GM18502 (cell line): ENCODE data around the gene SEC22C.
A peak's percentile ranks its signal among the peaks of the same experiment; 100 is the strongest.

Experiments
- ATAC-seq: cut with Tn5 transposase; IDR thresholded peaks from one replicate; pipeline ENCODE4 v1.9.1; 2021; ENCODE audit warnings: mild to moderate bottlenecking; ENCODE audit not compliant: unreplicated experiment, poor library complexity

The SEC22C gene

DNA sequence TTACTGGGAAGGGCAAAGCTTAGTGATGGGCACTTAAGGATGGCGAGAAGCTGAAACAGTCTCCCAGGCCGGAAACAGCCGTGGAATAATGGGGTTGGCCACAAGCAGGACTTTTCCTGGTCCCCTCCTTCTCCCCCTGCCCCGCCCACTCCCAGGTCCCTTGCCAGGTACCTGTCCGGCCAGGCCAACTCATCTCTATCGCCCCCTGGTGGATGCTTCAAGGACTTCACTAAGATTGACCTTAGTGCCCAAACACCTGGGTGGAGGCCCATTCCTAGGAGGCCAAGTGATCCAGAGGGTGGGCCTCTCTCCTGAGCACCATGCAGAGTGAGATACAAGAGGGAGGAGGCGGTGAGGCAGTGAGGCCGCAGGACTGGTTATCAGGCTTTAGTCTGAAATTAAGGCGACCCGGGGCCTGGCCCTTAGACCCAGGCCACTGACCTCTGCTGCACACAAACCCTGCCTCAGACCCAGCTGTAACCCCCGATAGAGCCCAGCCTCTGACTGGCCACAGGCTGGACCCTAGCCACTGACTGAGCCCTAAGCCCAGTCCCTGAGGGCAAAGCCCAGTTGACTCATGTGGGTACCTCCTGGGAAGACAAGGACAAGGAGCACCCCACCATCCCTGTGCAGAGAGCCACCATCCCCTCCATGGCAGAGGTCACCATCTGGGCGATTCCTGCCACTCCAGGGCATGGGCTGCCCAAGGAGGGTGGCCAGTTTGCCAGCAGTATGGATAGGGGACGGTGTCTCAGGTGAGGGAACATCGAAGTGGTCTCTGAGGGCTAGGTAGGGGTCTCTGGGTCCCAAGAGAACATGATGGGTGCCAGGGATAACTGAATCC lies 41.7 kb downstream of the SEC22C start:
- ATAC-seq, result peak; percentile 58

DNA sequence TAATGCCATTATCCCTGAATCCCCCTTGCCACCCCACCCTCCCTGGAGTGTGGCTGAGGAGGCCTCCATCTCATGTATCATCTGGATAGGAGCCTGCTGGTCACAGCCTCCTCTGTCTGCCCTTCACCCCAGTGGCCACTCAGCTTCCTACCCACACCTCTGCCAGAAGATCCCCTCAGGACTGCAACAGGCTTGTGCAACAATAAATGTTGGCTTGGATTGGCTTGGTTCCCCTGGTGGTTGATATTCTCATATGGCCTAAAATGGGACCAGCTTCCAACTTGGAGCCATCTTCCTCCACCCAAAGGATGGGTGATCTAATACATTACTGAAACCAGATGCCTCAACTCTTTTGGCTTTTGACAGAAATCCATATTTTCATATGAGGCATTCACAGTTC lies 44.4 kb downstream of the SEC22C start:
- ATAC-seq, result no peak

DNA sequence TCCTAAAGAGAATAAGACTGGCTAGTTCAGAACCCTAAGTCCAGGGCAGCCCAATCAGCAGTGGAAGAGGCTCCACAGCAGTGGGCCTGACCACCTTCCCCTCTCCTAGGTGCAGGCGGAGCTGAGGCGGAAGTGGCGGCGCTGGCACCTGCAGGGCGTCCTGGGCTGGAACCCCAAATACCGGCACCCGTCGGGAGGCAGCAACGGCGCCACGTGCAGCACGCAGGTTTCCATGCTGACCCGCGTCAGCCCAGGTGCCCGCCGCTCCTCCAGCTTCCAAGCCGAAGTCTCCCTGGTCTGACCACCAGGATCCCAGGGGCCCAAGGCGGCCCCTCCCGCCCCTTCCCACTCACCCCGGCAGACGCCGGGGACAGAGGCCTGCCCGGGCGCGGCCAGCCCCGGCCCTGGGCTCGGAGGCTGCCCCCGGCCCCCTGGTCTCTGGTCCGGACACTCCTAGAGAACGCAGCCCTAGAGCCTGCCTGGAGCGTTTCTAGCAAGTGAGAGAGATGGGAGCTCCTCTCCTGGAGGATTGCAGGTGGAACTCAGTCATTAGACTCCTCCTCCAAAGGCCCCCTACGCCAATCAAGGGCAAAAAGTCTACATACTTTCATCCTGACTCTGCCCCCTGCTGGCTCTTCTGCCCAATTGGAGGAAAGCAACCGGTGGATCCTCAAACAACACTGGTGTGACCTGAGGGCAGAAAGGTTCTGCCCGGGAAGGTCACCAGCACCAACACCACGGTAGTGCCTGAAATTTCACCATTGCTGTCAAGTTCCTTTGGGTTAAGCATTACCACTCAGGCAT lies 45.6 kb downstream of the SEC22C start:
- ATAC-seq, result no peak

DNA sequence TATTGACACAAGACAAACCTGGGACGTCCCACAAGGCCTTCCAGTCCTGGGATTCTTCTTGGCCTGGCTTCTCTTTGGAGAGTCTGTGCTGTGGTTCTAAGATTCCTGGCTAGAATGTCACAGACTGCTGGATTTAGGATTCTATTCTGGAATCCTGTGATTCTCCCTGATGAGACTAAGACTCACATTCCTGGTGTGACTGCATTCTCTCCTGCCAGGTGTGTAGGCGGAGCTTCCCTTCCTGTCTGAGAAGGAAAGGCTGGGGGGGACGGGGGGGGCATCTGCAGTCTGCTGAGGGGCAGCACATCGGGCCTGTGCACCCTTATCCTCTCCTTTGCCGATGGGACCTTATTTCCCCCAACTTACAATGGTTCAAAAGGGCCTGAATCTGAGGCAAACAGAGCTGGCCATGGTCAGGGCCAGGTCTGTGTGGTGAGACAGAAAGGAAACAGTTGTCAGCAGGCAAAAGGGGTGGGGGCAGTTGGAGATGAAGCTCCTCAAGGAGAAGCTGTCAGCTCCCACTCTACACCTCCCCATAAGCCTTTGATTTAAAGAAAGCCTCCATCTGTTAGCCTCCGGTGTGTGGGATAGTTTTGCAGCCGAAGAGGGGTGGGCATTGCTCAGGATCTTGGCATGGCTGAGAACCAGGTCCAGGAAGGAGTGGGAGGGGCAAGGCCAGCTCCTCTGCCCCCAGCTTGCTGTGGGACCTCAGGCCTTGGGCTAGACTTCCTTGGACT lies 48.4 kb downstream of the SEC22C start:
- ATAC-seq, result no peak

DNA sequence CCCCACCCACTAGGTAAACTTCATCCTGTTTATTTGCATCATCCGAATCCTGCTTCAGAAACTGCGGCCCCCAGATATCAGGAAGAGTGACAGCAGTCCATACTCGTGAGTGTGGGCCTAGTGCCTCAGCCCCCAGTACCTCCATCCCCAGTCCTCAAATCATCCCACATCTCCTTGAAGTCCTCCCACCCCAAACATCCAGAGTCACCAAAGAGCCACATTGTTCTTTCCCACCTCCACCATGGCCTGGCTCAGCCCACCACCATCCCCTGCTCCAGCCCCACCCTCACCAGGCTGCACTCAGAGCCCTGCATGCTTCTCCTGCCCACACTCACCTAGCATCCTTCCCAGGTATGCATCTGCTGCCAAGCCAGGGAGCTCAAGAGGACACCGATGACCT lies 49.5 kb downstream of the SEC22C start:
- no peak for ATAC-seq

DNA sequence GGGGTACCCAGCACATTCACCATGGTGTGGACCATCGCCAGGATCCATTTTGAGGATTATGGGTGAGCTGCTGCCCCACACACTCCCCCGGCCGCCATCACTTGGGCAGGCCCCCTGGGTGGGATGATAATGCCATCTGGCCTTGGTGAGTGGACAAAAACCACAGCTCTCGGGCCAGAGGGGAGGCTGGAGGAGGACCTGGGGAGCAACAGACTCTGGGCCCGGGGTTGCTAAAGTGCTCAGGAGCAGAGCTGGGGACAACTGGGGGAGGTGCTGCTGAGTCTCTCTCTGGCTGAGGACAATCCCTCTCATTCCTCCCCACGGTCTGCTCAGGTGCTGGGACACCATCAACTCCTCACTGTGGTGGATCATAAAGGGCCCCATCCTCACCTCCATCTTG lies 50.3 kb downstream of the SEC22C start:
- no peak for ATAC-seq

DNA sequence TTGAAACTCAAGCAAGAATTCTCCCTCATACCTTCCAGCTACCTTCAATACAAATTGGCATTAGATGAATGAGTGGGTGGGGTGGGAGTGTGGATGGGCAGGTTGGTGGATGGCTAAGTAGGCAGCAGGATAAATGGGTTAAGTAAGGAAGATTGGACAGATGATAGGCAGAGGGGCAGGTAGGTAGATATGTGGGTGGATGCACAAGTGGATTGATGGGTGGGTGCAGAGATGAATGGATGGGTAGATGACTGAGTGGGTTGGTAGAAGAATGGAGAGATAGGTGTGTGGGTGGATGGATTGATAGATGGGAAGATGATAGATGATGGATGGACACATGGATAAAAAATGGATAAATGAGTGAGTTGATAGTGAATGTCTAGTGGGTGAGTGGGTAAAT lies 51.7 kb downstream of the SEC22C start:
- ATAC-seq, result no peak

DNA sequence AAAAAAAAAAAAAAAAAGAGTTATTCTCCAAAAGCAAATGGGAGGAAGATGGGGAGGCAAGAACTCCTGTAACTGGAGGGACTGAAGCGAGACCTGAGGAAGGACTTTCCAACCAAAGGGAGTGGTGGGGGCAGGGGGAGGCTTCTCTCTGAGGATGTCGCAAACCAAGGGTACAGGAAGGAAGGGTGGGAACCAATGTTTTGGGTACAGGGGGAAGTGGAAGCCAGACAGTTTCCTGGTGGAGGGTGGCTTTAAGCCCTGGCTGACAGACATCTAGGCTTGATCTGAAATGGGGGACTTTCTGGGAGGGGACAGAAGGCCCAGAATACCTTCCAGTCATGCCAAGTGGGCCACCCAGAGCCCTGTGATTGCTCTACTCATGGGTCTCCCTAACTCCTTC lies 52.3 kb downstream of the SEC22C start:
- ATAC-seq, result no peak

DNA sequence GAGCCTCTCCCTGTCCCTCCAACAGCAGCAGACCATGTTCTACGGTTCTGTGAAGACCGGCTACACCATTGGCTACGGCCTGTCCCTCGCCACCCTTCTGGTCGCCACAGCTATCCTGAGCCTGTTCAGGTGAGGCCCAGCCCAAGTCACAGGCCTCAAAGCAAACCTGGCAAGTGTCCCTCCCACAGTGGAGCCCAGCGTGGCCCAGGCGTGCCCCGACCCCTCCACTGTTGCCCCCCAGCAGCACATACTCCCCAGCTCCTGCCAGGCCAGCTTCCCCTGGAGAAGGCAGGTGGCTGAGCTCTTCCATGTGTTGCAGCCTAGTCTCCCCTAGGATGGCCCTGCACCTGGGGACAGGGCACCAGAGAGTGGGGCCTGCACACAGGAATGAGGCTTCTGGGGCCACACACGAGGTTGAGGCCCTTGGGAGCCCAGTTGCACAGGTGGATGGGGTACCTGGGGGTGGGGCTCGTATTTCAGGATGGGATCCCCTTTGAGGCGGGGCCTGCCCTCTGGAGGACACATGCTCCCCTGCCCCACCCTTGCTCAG lies 54.3 kb downstream of the SEC22C start:
- no peak for ATAC-seq

DNA sequence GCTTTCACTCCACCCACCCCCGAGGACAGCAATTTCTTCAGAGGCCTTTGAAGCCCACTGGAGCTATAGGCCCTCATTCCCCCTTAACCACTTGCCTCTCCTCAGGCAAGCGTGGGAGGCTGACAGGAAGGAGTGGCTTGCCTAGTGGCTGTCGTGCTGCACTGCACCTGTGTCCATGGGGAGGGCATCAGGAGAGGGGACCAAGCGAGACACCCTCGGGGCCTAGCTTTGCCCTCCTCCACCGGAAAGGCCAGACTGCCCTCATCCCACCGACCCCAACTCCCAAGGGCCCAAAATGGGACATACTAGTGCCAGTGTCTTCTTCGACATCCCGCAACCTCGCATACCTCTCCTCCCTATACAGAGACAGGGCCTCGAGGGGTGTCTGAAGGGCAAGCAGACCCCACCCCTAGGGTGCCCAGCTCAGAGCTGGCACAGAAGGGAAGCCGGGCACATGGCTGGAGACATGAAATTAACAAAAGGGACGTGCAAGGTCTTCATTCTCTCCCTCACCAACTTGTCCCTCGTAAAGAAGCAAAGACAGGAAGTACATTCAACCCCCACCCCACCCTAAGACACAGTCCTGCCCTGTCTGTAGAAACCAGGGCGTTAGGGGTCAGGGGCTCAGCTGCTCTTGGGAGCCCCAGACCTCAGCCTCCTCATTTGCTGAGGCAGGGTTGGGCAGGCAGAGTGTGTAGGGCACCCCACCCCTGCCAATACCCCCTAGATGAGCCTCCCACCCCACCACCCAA lies 55.0 kb downstream of the SEC22C start:
- no peak for ATAC-seq

DNA sequence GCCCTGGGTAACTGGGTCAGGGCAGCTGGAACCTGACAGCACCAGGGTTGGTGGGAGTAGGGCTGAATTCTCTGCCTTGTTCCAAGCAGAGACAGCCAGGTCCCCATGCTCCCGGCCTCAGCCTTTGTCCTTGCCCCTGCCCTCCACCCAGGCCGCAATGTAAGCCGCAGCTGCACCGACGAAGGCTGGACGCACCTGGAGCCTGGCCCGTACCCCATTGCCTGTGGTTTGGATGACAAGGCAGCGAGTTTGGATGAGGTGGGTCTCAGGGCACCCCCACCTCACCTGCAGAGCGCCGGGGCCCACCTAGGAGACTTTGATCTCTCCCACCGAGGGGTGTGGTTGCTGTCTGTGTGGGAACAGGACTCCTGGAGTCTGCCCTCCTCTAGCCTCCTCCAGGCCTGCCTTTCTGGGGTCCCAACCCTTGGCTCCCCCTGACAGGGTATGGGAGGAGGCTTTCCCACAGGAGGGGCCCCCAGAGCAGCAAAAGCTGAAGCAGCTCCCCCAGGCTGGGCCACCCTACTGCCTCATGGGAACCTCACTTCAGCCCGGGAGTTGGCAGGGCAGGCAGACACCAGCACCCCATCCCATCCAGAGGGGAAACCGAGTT lies 55.9 kb downstream of the SEC22C start:
- ATAC-seq, result no peak

DNA sequence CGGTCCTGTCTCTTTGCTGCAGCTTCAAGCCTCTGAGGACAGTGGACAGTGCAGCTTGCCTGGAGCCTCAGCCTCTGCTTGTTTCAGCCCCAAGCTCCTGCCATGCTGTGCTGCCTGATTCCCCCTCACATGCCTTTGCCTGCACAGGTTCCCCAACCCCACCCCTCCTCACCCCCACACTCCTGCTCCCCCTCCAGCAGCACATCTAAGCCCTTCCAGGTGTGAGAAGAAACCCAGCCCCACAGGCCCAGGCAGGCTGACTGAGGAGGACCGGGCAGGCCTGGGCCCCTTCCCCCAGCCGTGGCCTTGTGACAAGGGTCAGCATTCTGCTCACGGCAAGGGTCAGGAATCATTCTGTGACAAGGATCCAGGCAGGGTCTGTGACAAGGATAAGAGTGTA lies 56.6 kb downstream of the SEC22C start:
- no peak for ATAC-seq

DNA sequence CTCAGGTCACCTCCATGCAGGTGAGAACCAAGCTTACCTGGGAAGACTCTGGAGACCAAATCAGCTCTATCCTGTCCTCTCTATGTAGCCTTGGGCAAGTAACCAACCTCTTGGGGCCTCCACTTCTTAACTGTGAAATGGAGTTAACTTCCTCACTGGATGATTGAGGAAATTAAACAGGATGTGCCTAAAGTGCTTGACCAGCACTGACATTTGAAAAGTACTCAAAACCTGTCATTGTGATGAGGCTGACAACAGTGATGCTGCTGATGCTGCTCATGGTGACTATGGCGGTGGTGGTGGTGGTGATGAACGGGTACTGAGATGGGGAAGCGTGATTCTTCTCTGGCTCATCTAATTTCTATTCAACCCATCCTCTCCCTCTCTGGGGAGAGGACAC lies 57.0 kb downstream of the SEC22C start:
- ATAC-seq, result no peak

DNA sequence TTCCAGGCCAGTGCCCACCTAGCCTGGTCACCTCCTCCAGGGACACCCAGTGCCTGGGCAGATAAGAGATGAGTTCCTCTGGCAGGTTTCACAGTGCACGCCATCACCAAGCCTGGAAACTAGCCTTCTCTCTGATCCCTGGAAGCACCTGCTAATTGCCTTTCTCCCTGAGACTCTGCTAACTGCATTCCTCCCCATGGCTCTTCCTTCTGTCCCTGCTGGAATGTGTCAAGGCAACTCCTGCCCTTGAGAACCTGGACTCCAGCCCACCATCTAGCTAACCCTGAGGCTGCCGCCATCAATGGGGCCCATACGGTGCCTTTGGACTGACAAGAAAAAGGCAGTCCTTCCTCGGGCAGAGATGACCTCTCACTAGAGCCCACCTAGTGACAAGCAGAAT lies 60.9 kb downstream of the SEC22C start:
- ATAC-seq, result no peak

DNA sequence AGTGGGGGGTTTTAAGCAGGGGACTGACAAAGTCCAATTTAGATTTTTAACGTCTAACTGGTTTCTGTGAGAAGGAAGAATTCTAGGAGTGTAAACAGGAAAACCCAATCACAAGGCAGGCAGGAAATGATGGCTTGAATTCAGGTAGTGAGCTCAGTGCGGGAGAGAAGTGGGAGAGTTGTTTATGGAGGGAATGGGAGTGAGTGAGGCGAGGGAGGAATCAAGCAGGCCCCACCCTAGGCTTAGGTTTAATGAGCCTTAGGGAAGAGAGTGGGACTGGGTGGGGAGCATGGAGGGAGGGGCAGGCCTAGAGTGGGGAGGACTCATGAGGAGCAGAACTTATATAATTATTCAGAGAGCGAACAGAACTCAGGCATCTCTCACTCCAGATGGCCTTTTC lies 61.4 kb downstream of the SEC22C start:
- no peak for ATAC-seq

DNA sequence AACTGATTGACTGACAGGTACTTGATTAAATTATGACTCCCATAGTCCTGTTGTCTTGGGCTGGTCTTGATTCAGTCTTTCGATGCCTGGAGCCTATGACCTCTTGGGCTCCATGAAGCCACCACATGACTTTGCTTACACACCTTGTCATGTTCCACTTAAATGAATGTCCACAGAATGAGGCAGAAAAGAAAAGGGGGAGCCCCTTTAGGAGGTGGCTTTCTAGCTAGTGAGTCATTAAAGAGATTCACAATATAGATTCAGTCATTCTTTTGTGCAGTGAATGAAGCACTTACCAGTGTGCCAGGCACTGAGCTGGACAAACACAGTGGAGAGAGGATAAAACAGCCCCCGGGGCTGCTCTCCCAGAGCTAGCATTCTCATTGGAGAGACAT lies 62.2 kb downstream of the SEC22C start:
- ATAC-seq, result no peak

DNA sequence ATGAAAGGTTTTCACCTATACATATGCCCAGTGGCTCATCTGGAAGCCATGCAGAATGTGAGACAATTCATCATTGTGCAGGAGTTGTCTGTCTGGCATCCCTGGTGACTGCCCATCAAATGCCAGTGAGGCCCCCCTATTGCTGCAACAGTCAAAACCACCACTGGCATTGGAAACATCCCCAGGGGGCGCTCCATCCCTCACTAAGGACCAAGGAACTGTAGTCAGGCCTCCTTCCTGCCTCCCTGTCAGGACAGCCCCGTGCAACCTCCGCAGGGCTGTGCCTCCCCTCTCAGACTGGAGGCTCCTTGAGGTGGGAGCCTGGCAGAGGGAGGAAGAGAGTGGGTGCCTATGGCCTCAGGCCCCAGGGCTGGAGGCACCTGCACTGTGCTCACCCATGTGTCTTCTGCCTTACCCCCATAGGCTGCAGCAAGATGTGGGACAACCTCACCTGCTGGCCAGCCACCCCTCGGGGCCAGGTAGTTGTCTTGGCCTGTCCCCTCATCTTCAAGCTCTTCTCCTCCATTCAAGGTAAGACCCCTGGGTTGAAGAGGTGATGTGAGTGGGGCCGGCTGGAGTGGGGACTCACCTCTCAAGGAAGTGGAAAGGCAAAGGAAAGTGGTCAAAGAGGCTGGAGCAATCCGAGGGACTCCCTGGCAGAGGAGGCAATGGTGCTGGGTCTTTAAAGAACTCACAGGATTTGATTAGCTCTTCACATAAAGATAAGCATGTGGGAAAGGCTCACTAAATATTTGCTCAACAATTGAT lies 62.8 kb downstream of the SEC22C start:
- no peak for ATAC-seq

DNA sequence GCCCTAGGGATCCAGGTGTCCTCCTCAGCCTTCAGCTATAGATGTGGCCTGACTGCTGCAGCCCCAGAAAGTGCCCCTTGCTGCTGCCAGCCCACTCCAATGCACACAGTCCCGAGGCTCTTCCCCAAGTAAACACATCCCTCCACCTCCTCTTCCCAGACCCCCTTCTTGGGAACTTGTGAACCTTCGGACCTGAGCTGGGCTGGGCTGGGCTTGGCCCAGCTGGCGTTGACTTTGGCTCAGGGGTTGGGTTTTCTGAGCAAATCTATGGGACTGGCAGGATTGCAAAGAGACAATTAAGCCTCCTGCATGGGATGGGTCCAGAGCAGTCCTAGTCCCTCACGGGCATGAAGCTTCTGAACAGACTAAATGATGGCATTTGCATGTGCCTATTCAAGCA lies 64.7 kb downstream of the SEC22C start:
- no peak for ATAC-seq

DNA sequence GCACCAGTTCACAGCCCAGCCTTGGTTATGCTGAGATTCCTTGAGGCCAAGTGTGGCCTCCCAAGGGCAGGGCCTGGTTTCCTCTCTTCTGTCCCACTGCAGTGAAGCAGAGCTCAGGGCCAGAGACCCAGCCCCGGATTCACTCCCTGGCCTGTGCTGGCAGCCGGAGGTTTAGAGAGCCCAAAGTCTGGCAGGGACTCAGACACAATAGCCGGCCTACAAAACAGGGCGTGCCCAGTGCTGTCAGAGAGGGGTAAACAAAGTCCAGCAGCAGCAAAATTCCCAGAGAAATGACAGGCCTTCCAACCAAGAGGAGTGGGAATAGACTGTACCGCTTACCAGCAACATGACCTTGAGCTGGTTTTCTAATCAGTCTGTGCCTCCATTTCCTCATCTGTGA lies 65.3 kb downstream of the SEC22C start:
- ATAC-seq, result no peak
